Stimulated activated CD4-positive, alpha-beta T cell treated with anti-CD3 and anti-CD28 coated beads, Interleukin-1b, Interleukin-23, amount 100 ng/mL, for 4 hours (primary cell): Measurements from ENCODE around the gene DIPK1C.

ENCODE experiments used
- DNase-seq, 2 donors: peaks; one replicate each; pipeline ENCODE4 v3.0.0-alpha.2; 2020; ENCODE audit warnings: low read depth in 2 of 2

The DIPK1C gene

DNA sequence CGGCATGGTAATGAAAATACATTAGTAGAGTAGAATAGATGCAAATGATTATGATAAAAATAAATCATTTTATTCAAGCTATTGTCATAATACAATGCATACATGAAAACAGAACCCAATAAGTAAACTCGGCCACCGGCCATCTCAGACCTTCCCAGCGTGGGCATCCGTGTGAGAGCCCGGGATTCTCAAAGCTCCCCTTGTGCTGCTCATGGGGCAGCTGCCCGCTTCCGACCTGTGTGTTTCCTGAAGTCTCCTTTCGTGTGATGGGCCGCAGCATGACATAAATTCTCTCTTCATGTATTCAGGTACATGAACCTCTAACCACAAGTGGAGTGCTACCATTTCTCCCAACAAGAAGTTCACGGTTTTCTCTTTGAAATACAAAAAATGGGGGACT is 25.6 kb upstream of the DIPK1C start:
- no peak for DNase-seq

DNA sequence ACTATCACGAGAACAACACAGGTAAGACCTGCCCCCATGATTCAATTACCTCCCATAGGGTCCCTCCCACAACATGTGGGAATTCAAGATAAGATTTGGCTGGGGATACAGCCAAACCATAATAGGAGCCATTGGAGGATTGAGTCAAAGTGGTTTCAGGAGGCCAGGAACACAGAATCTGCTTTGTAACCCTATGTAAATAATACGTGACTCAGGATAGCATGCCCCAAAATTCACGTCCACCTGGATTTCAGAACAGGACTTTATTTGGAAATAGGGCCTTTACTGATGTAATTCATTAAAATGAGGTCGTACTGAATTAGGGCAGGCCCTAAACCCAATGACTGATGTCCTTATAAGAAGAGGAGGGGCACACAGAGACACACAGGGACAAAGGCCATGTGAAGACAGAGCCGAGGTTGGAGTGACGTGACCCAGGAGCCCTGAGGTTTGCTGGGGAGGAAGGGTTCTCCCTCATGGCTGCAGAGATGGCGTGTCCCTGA is 23.1 kb upstream of the DIPK1C start:
- no peak for DNase-seq

DNA sequence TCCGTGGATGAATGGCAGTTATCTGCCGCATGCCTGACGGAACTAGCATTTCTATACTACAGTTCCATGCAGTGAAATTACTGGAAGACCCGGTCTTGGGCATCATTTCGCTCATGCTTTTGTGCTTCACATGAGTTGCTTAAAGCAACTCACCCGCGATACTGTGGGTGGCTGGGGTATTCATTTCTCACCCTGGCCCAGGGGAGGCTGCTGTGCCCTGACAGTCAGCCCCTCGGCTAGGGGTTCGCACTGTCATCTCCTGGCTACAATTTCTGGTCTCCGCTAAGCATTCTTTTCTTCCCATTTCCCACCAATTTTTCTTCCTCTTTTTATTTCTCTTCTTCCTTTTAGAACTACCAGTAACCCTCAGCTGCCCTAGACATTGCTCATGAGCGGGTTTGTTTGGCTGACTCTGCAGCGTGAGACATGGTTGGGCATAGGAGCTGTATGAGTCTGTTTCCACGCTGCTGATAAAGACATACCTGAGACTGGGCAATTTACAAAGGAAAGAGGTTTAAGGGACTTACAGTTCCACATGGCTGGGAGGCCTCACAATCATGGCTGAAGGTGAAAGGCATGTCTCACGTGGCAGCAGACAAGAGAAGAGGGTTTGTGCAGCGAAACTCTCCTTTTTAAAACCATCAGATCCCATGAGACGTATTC is 22.5 kb upstream of the DIPK1C start:
- no peak for DNase-seq

DNA sequence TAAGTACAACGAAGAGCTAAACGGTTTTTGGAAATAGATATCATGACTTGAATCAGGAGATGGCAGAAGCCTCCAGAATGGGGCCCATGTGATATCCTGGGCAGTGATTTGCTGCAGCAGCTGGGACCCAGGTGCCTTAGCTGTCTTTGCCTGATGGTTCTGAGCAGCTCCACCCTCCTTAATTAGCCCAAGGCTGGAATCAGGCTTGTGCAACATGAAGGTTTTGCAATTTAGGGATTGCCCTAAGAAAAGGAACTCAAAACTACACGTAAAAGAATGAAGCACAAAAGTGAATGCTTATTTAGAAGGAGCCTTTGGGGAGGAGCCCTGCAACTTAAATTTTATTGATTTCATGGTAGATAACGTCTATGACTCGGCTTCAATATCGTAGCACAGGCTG is 21.8 kb upstream of the DIPK1C start:
- DNase-seq = no peak

DNA sequence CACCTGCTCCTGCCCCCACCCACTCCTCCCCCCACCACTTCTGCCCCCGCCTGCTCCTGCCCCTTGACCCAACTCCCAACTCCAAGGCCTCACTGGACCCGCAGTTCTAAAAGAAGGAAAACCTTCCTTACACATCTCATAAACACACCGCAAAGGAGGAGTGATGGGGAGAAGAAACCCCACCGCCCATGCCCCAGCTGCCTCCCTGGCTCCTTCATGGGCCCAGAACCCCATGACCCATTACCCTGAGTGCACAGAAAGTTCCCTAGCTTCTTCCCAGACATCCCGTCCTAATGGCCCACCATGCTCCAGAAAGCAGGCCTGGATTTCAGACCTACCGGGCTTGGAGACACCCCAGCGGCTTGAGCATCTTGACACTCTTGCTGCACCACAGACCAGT is 21.2 kb upstream of the DIPK1C start:
- DNase-seq = no peak

DNA sequence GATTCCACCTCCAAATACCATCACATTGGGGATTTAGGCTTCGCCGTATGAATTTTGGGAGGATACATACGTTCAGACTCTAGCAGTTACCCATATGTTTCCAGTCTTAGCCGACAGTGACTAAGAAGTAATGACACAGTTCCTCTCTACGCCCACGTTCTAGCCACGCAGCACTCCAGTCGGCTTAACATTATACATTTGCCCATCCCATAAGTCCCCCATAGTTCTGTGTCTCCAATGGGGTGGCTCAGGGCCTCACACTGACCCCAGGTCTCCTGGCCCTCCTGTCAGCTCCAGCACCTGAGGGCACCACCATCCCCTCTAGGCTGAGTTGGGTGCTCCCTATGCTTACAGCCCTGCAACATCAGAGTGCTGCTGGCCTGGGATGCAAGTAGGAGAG is 20.7 kb upstream of the DIPK1C start:
- no peak for DNase-seq

DNA sequence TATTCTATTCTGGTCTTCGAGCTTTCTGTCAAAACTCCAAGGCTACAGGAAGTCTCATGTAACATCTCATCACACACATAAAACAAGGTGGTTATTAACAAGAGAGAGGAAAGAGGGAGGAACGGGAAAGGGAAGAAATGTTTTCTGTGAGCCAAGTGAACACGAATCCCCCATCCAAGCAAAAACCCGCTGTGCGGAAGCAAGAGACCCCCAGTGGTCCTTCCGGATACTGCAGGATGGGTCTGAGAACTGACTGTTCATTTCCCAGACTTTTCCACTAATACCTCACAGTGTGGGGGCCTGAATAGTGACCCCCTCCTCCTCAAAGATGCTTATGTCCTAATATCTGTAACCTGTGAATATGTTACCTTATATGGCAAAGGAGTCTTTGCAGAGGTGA is 19.0 kb upstream of the DIPK1C start:
- no peak for DNase-seq

DNA sequence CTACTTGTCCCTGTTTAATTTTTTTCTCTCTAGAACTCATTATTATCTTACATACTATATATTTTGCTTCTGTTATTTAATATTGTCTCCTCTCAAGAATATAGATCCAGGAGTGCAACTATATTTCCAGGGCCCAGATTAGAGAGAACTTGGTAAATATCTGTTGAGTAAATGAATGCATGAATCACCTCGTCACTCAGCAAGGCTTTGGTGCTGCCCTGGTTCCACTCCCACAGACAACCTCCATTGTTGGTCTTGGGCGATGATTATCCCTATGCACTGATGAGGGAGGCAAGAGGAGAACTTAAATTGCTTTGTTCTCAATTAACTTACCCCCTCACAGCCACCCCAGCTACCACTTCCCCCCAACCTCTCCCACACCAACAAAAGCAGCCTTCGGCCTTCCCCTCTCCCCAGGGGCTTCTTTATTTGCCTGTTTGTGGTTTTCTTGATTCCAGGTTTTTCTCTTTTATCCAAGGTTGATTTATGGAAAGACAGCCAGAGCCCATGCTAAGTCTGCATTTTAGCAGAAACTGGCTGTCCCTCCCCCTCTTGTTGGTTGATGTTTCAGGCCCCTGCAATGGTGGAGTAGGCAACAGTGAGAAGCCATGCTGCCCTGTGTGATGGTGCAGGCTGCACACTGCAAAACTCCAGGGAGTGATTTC is 17.0 kb upstream of the DIPK1C start:
- DNase-seq = no peak

DNA sequence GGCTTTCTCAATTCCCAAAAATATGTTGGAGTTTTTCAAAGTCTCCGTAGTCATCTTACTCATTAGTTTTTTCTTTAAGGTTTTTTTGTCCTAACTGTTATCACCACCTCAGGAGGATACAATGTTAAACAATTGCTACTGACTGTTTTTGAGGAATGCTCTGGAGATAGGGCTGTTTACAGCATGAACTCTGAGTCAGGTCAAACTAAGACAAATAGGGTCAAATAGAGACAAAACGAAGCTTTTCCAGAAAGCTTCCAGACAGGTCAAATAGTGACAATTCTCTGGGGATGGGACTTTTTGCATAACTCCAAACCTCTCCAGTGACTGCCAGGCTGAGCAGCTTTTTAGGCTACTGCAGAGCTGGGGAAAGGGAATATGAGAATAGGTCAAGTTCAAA is 15.2 kb upstream of the DIPK1C start:
- no peak for DNase-seq

DNA sequence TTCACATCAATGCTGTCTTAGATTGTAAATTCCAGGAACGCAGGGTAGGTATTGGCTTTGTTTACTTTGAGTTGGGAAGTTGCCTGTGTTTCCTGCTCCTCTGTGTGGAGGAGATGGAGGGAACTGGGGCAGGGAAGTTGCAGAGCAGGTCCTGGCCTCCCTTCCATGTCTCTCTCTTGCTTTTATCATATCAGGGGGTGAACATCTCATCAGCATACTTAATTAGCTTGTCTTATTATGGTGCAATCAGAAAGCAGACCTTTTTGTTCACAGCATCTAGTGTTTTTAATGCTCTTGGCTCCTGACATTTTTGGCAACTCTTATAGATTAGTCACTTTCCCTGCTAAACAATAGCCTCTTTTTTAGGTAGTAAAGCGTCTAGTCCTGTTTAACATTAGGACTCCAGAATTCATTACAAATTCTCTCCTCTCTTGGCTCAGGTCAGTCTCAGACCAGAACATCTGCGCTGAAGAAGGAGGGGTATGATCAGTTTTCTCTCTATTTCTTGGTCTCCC is 11.5 kb upstream of the DIPK1C start:
- no peak for DNase-seq

DNA sequence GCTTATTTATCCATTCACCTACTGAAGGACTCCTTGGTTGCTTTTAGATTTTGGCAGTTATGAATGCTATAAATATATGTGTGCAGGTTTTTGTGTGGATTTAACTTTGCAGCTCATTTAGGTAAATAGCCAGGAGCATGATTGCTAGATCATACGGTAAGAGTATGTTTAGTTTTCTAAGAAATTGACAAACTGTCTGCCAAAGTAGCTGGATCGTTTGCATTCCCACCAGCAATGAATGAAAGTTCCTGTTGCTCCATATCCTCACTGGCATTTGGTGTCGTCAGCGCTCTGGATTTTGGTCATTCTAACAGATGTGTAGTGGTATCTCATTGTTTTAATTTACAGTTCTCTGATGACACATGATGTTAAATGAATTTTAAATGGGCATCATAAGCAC is 8.7 kb upstream of the DIPK1C start:
- no peak for DNase-seq

DNA sequence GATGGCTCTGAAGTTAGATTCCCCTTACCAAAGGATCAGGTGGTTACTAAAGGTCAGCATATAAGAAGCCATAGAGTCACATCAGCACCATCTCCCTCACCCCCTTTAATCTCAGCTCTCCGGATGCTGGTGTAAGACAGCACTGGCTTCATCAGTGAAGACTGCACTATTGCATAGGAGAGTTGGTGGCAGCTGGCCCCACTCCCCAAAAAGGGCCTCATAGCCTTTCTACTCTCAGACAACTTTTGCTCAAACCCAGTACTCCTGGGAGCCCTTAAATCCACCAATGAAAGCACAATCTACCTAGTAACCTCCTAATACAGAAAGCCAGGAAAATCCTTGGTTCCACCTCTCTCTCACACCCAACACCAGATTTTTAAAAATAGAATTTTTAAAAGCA is 6.9 kb upstream of the DIPK1C start:
- no peak for DNase-seq

DNA sequence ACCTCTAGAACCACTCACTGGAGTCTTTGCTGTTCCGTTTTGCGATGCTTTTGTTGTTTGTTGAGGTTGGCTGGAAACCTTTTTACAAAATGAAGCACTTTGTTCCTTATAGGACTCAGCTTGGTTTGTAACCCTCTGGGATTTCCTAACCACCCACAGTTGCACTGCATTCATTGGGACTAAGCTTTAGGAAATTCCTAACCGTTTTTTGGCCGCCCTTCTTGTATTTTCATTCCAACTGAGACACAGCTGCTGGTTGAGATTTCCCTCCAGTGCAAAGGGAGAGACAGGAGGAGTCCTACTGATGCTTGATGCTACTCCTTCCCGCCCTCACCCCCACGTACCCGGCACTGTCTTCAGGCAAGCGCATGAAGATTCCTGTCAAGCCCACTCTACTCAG is 6.1 kb upstream of the DIPK1C start:
- DNase-seq = no peak

DNA sequence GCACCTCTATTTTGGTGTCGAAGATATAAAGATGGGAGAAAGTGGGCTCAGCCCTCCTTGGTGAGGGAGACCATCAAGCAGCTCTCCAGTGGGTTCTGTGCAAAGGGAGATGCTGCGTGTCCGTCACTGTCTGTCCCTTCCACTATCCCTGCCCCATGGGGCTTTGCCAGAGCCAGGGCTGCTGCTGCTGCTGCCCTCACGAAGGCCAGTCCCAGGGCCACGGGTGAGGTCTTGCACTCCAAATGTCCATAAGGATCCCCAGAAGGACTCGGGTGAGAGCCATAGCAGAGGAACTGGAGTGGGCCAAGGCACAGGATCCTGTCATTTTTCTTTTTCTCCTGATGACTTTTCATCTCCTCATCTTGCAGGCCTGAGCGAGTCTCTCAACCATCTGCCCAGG is 3.7 kb upstream of the DIPK1C start:
- DNase-seq = no peak

DNA sequence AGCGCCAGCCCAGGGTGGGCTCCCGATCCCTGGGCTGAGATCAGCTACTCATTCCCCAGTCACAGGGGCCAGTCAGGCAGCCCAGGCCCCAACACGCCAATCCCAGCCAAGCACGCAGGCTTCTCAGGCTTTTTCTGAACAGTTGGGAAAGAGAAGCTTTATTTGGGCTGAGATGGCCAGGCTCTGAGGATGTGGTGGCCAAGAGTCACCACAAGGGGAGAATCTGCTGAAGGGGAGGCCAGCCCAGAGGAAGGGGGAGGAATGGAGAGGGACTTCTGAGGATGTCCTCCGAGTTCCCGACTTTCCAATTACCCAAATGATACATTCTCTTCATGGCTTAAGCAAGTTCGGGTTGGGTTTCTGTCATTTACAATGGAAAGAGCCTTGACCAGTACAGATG is 2.8 kb upstream of the DIPK1C start:
- DNase-seq = no peak

DNA sequence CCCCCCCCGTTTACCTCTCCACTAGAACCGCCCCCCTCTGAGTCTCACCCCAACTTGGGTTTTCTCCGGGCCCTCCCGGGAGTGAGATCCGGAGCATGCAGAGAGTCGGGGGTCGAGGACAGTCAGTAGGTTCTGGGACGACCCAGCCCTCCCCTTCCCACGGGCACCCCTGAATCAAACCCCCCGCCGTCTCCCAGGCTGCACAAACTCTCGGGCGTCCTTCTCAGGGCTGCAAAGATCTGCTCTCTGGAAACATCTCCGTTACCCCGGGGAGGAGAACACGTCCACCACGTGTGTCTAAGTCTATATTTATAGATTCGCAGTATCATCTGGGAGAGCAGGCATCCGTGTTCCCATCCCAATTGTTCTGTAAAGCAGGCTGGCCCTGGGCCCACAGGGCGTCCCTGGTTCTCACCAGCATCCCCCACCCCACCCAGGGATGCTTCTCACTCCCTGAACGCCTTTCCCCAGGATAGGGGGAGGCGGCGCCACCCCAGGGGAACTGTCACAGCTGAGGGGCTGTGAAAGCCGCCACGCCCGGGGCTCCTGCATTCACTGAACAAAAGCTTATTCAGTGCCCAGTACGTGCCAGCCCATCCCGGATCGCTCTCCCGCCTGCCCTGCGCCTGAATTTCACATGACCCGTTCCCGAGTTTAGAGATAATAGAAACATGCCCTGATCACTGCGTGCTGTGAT is 765 bp upstream of the DIPK1C start:
- no peak for DNase-seq

DNA sequence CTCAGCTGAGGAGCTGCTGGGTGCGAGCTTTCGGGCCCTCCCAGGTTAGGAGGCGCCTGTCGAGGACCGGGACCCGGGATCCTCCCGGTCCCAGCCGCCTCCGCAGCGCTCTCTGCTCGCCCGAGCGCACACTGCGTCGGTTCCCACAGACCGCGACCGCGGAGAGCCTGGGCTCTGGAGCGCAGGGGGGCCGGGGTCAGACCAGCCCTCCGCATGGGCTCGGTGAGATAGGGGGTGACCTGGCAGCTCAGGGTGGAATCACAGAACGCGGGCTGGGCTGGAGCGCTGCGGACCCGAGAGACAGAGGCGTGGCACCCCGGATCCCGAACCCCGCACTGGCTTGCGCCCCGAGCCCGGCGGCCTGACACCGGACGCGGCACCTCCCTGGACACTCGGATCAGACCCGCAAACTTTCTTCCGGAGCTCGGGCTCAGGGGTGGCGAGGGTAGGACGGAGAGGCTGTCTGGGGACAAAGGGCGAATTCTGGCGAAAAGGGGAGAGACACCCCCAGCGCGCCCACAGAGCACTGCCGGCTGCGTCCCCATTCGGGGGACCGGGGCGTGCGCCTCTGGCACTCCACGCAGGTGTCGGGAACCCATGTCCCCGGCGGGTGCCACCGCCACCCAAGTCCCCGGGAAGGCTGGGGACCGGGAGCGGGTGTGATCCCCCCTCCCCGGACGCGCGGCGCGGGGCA is 612 bp downstream of the DIPK1C start:
- DNase-seq = no peak

DNA sequence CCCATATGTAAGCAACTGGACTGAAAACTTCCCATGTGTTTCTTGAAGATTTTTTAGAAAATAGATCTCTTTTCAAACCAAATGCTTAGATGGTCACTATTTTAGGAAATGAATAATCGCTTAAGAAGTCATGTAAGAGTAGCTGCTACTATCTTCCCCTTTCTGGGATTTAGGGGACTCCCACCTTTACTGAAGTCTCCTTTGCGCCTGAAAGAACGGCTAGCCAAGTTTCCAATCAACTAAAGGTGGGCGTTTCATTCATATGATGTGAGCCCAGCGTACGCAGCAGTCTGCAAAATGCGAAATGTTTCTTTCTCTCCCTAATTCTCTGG is 1.1 kb downstream of the DIPK1C start:
- DNase-seq = no peak

DNA sequence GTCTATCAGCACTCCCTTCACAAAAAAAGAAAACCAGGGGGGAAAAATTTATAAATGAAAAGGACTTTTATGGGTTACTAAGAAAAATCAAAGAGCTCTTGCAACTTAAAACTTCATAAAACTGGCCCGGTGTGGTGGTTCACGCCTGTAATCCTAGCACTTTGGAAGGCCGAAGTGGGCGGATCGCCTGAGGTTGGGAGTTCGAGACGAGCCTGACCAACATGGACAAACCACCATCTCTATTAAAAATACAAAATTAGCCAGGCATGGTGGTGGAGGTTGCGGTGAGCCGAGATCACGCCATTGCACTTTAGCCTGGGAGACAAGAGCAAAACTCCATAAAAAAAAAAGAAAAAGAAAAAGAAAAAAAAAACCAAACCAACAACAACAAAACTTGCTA is 1.7 kb downstream of the DIPK1C start:
- no peak for DNase-seq

DNA sequence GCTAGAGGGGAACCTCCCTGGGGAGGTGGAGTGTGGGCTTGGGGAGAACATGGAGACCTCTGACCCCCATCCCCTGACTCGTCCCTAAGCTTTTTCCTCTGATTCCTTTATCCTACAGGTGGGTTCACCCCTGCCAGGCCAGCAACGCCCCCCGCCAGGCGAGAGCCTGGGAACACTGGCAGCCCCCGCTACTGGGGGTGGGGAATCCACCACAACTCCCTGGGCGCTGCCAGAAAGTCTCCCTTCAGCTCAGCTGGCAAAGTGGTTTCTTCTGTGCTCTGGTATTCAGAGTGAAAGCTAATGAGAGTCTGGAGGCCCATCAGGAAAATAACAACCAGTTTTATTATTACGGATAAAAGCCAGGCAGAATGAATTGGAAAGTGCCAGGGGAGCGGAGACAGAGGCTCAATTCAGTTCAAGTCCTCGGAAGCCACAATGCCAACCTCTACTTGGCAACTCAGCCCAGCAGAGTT is 2.8 kb downstream of the DIPK1C start:
- DNase-seq = no peak

DNA sequence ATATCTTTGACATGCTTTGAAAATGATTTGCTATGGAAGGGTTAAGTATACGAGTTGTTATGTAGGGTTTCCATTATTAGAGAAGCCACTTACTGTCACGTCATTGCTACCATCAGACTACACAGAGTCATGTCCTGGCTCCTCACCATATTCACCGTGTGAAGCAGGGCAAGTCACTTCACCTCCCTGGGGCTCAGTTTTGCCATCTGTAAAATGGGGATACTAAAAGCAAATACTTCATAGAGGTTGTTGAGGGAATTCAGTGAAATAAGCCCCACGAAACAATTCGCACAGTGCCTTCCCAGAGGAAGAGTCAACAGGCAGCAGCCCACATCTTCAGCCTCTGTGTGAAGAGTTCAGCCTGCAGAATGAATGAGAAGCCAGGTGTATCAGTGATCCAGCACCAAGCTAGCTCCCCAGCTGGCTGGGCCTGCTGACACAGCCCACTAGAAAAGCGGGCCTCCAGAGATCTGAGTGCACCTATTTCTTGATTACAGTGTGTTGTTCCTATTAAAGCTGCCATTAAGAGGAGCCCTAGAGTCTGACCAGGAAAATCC is 3.4 kb downstream of the DIPK1C start:
- DNase-seq = no peak

DNA sequence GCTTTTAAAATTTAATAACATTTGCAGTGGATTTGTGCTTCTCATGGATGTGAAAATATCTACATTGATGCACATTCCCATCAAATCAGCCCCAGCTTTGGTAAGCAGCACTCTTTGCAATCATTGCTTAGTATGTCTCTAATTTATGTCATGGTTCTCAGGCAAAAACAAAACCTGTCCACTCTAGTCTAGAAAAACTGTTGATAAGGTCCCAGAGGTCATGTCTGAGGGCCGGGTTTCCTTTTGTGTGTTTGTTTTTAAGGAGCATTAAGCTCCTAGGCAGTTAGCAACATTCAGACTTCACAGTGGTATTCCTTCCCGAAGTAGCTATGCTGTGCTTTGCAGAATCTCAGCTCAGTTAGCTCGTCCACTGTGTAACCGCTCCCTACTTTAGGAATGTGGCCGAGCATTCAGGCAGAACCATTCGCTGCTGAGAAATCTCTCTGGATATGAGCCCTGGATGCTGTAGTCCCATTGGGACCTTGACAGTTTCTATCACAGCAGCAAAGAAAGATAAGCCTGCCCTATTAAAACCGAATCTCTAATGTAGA is 4.0 kb downstream of the DIPK1C start:
- no peak for DNase-seq
